ENCODE results near the gene UNC79.
A peak's percentile ranks its signal among the peaks of the same experiment; 100 is the strongest.

UNC79 gene

DNA sequence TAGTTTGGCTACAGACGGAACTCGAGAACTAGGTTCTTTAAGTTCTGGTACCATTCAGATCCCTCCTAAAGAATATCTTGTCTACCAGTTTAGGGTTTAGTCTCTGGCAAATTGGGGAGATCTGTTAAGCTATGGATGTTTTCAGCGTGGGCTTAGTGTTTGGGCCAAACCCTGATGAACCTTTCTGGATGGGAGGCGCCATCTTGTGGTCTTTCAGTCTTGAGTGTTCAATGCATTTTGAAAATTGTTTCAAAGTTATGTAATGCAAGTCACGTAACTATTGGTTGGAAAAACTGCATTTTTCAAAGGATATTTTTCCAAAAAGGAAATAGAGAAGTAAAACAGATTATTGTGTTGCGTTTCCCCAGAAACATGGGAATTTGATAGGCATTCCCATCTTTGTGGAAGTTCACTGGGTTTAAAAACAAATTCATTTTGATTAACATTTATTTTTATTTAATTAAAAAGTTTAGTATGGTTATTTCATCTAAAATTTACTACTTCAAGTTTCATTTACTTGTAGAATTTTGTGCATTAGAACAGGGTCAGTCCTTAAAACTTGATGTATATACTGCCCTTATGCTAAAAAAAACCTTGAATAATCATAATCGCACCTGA, 188.5 kb downstream of the UNC79 start:
- Histone ChIP-seq H3K79me2 (ENCODE audit: insufficient read depth, low read length) (no peaks in the 10 kb centered on the region), H3K27ac (ENCODE audit: low read depth, low read length) (no peak overlapping the region), H3K27me3 (ENCODE audit: low read length) (no peaks in the 10 kb centered on the region), H3F3A (ENCODE audit: insufficient read depth) (no peaks in the 10 kb centered on the region), H3K9ac (ENCODE audit: low read length) (no peak overlapping the region), H3K36me3 (ENCODE audit: low read length) (no peaks in the 10 kb centered on the region), H3K4me2 (ENCODE audit: low read depth, low read length, poor library complexity, severe bottlenecking) (no peak overlapping the region), H3K9me3 (ENCODE audit: insufficient read depth, low read length) (no peaks in the 10 kb centered on the region), H2AFZ (ENCODE audit: low read depth, low read length, severe bottlenecking) (no peak overlapping the region), H3K4me3 (ENCODE audit: insufficient read depth, low read length, poor library complexity, severe bottlenecking) (no peak overlapping the region), H3K9me2 (replicated peaks; ENCODE audit: insufficient read depth, low read length) (no peaks in the 10 kb centered on the region), H4K20me1 (ENCODE audit: low read depth, low read length) (no peaks in the 10 kb centered on the region)
- TF ChIP-seq EZH2phosphoT487 (conservative IDR thresholded peaks at IDR 0.05; ENCODE audit: low read length), result no peak
- TF ChIP-seq, protein P1, sequence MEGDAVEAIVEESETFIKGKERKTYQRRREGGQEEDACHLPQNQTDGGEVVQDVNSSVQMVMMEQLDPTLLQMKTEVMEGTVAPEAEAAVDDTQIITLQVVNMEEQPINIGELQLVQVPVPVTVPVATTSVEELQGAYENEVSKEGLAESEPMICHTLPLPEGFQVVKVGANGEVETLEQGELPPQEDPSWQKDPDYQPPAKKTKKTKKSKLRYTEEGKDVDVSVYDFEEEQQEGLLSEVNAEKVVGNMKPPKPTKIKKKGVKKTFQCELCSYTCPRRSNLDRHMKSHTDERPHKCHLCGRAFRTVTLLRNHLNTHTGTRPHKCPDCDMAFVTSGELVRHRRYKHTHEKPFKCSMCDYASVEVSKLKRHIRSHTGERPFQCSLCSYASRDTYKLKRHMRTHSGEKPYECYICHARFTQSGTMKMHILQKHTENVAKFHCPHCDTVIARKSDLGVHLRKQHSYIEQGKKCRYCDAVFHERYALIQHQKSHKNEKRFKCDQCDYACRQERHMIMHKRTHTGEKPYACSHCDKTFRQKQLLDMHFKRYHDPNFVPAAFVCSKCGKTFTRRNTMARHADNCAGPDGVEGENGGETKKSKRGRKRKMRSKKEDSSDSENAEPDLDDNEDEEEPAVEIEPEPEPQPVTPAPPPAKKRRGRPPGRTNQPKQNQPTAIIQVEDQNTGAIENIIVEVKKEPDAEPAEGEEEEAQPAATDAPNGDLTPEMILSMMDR (IDR thresholded peaks at IDR 0.05; ENCODE audit: insufficient read depth, low read length, poor library complexity, severe bottlenecking), result peak; percentile 47

DNA sequence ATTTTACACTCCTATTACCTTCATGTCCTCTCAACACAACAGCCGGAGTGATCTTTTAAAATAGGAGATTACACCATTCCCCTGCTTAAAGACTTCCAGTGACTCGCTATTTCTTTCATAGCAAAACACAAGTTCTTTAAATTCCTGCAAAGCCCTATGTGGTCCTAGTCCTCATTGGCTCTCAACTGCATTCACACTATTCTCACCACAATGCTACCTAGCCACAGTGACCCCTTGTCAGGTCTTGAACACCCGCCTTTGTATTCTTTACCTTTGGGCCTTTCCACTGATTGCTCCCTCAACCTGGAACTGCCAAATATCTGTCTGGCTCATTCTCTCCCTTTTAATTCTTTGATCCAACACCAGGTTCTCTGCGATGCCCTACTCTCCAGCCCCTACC, 197.3 kb downstream of the UNC79 start:
- Histone ChIP-seq H2AFZ (ENCODE audit: low read depth, low read length, severe bottlenecking) (no peak overlapping the region), H4K20me1 (ENCODE audit: low read depth, low read length) (no peaks in the 10 kb centered on the region), H3K9ac (ENCODE audit: low read length) (no peak overlapping the region), H3K9me3 (ENCODE audit: insufficient read depth, low read length) (no peaks in the 10 kb centered on the region), H3K27ac (ENCODE audit: low read depth, low read length) (no peak overlapping the region), H3K36me3 (ENCODE audit: low read length) (no peaks in the 10 kb centered on the region), H3K4me2 (ENCODE audit: low read depth, low read length, poor library complexity, severe bottlenecking) (no peak overlapping the region), H3K9me2 (replicated peaks; ENCODE audit: insufficient read depth, low read length) (no peaks in the 10 kb centered on the region), H3K27me3 (ENCODE audit: low read length) (no peaks in the 10 kb centered on the region), H3K4me3 (ENCODE audit: insufficient read depth, low read length, poor library complexity, severe bottlenecking) (no peak overlapping the region), H3F3A (ENCODE audit: insufficient read depth) (no peaks in the 10 kb centered on the region), H3K79me2 (ENCODE audit: insufficient read depth, low read length) (no peaks in the 10 kb centered on the region)
- TF ChIP-seq, protein P1 (IDR thresholded peaks at IDR 0.05; ENCODE audit: insufficient read depth, low read length, poor library complexity, severe bottlenecking), result no peak
- no peak for TF ChIP-seq EZH2phosphoT487 (conservative IDR thresholded peaks at IDR 0.05; ENCODE audit: low read length)

DNA sequence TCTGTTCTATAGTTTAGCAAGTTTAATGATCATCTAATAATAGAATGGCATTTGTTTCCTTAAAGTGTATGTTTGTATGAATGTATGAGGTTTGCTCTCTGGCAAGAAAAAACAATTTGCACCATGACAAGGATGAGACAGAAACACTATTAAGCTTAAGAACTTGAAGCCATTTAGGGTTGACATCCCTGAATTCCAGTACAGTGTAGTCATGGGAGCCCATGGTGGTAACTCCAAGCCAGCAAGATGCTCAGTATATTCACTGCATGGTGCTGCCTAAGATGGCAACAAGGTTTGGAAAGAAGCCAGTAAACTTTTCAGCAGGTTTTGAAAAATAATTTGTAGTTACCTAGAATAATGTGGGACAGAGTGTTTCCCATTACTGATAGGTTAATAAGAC, 198.9 kb downstream of the UNC79 start:
- Histone ChIP-seq H3K27me3 (ENCODE audit: low read length) (no peaks in the 10 kb centered on the region), H4K20me1 (ENCODE audit: low read depth, low read length) (no peaks in the 10 kb centered on the region), H3K79me2 (ENCODE audit: insufficient read depth, low read length) (no peaks in the 10 kb centered on the region), H3K4me2 (ENCODE audit: low read depth, low read length, poor library complexity, severe bottlenecking) (no peak overlapping the region), H3K4me3 (ENCODE audit: insufficient read depth, low read length, poor library complexity, severe bottlenecking) (no peak overlapping the region), H3K36me3 (ENCODE audit: low read length) (no peaks in the 10 kb centered on the region), H3K9ac (ENCODE audit: low read length) (no peak overlapping the region), H3K9me2 (replicated peaks; ENCODE audit: insufficient read depth, low read length) (no peaks in the 10 kb centered on the region), H2AFZ (ENCODE audit: low read depth, low read length, severe bottlenecking) (no peak overlapping the region), H3K27ac (ENCODE audit: low read depth, low read length) (no peak overlapping the region), H3K9me3 (ENCODE audit: insufficient read depth, low read length) (no peaks in the 10 kb centered on the region), H3F3A (ENCODE audit: insufficient read depth) (no peaks in the 10 kb centered on the region)
- no peak for TF ChIP-seq EZH2phosphoT487 (conservative IDR thresholded peaks at IDR 0.05; ENCODE audit: low read length)
- TF ChIP-seq, protein P1 (IDR thresholded peaks at IDR 0.05; ENCODE audit: insufficient read depth, low read length, poor library complexity, severe bottlenecking), result no peak
